Measurements from ENCODE around the gene SLC8A3. TPM values are rescaled to one million over a fixed set of nuclear protein-coding genes. Genes with fewer than 3 reads are reported as not detected.

Gene SLC8A3
- total RNA-seq, 2 experiments from 2014 or later = not detected

GRCh38 chr14:70116278-70116677 lies 72.5 kb downstream of the SLC8A3 start:
- H3K9me3 ChIP-seq (ENCODE audit: low read length) = no peaks in the 10 kb centered on the region
- no TSS peak for BruUV-seq (replicated peaks)
- ChIA-PET POLR2A (no interaction called here), CTCF (ENCODE audit: unreplicated experiment) (interaction anchor here (0.6 kb wide), 1 partner anchor 629 kb away, joined by 3 read pairs; no protein-coding TSS in a partner anchor)
- no peaks in the 10 kb centered on the region for H3K36me3 ChIP-seq (ENCODE audit: insufficient read depth, low read length)
- no peaks in the 10 kb centered on the region for H3K4me1 ChIP-seq (ENCODE audit: insufficient read depth, low read length, poor library complexity, severe bottlenecking)
- H3K9me2 ChIP-seq (ENCODE audit: insufficient read depth, low read length) = no peaks in the 10 kb centered on the region
- no peak overlapping the region for H2AFZ ChIP-seq (ENCODE audit: low read length)
- TF ChIP-seq EZH2phosphoT487 (IDR thresholded peaks at IDR 0.05; ENCODE audit: borderline replicate concordance, low read depth, low read length) (no peak), CTCF (conservative IDR thresholded peaks at IDR 0.05; ENCODE audit: low read length) (no peak)
- no peaks in the 10 kb centered on the region for H4K20me1 ChIP-seq (ENCODE audit: insufficient read depth, low read length)
- no peak overlapping the region for H3K27ac ChIP-seq (ENCODE audit: low read depth, low read length, poor library complexity, severe bottlenecking)
- no peak for DNase-seq (ENCODE audit: low spot score)
- H3K4me3 ChIP-seq (ENCODE audit: low read depth, low read length, poor library complexity, severe bottlenecking) = no peak overlapping the region
- intact Hi-C loops (cut with micrococcal nuclease; ENCODE audit: unreplicated experiment) = no loop called here
- H3K4me2 ChIP-seq (ENCODE audit: low read length) = no peak overlapping the region
- no peaks in the 10 kb centered on the region for H3K79me2 ChIP-seq (ENCODE audit: insufficient read depth, low read depth, low read length)

- no peaks in the 10 kb centered on the region for H4K20me1 ChIP-seq (ENCODE audit: insufficient read depth, low read length)
- H3K4me1 ChIP-seq (ENCODE audit: insufficient read depth, low read length, poor library complexity, severe bottlenecking) = no peaks in the 10 kb centered on the region
- no TSS peak for BruUV-seq (replicated peaks)
- no peak overlapping the region for H3K27ac ChIP-seq (ENCODE audit: low read depth, low read length, poor library complexity, severe bottlenecking)
- no peak overlapping the region for H2AFZ ChIP-seq (ENCODE audit: low read length)
- CTCF ChIA-PET (ENCODE audit: unreplicated experiment) = no interaction called here
- DNase-seq (ENCODE audit: low spot score) = no peak
- intact Hi-C loops (cut with micrococcal nuclease; ENCODE audit: unreplicated experiment) = no loop called here
- no peaks in the 10 kb centered on the region for H3K9me2 ChIP-seq (ENCODE audit: insufficient read depth, low read length)
- H3K79me2 ChIP-seq (ENCODE audit: insufficient read depth, low read depth, low read length) = no peaks in the 10 kb centered on the region
- no peaks in the 10 kb centered on the region for H3K9me3 ChIP-seq (ENCODE audit: low read length)
- TF ChIP-seq EZH2phosphoT487 (IDR thresholded peaks at IDR 0.05; ENCODE audit: borderline replicate concordance, low read depth, low read length) (no peak), CTCF (conservative IDR thresholded peaks at IDR 0.05; ENCODE audit: low read length) (no peak)
- H3K4me2 ChIP-seq (ENCODE audit: low read length) = no peak overlapping the region
- POLR2A ChIA-PET = no interaction called here
- no peak overlapping the region for H3K4me3 ChIP-seq (ENCODE audit: low read depth, low read length, poor library complexity, severe bottlenecking)
- no peaks in the 10 kb centered on the region for H3K36me3 ChIP-seq (ENCODE audit: insufficient read depth, low read length)
Observed at GRCh38 chr14:70114621-70115156, 74.1 kb downstream of the SLC8A3 start.

GRCh38 chr14:70113211-70113610 lies 75.5 kb downstream of the SLC8A3 start:
- intact Hi-C loops (cut with micrococcal nuclease; ENCODE audit: unreplicated experiment) = no loop called here
- Histone ChIP-seq H3K4me2 (ENCODE audit: low read length) (no peak overlapping the region), H3K4me3 (ENCODE audit: low read depth, low read length, poor library complexity, severe bottlenecking) (no peak overlapping the region), H3K79me2 (ENCODE audit: insufficient read depth, low read depth, low read length) (no peaks in the 10 kb centered on the region), H4K20me1 (ENCODE audit: insufficient read depth, low read length) (no peaks in the 10 kb centered on the region), H3K9me2 (ENCODE audit: insufficient read depth, low read length) (no peaks in the 10 kb centered on the region), H3K9me3 (ENCODE audit: low read length) (no peaks in the 10 kb centered on the region), H3K4me1 (ENCODE audit: insufficient read depth, low read length, poor library complexity, severe bottlenecking) (no peaks in the 10 kb centered on the region), H3K27ac (ENCODE audit: low read depth, low read length, poor library complexity, severe bottlenecking) (no peak overlapping the region), H2AFZ (ENCODE audit: low read length) (no peak overlapping the region), H3K36me3 (ENCODE audit: insufficient read depth, low read length) (no peaks in the 10 kb centered on the region)
- ChIA-PET POLR2A (no interaction called here), CTCF (ENCODE audit: unreplicated experiment) (no interaction called here)
- no peak for DNase-seq (ENCODE audit: low spot score)
- BruUV-seq (replicated peaks) = no TSS peak
- TF ChIP-seq EZH2phosphoT487 (IDR thresholded peaks at IDR 0.05; ENCODE audit: borderline replicate concordance, low read depth, low read length) (no peak), CTCF (conservative IDR thresholded peaks at IDR 0.05; ENCODE audit: low read length) (no peak)
